Measurements from ENCODE around the gene CHST14.

CHST14 gene

GRCh38 chr15:40487816-40488682 lies 17.3 kb downstream of the CHST14 start:
- no peak for DNase-seq (ENCODE audit: low read depth in 3 of 3, low spot score in 1 of 3)

- no peak for DNase-seq (ENCODE audit: low read depth in 3 of 3, low spot score in 1 of 3)
Measured at GRCh38 chr15:40489274-40490175, 18.7 kb downstream of the CHST14 start.

- peak in 1 of 3 donors; percentile 18 for DNase-seq (ENCODE audit: low read depth in 3 of 3, low spot score in 1 of 3)
Measured at GRCh38 chr15:40493089-40493840, 22.5 kb downstream of the CHST14 start.

- DNase-seq (ENCODE audit: low read depth in 3 of 3, low spot score in 1 of 3): no peak
Measured at GRCh38 chr15:40495516-40495915, 24.7 kb downstream of the CHST14 start.

GRCh38 chr15:40498418-40498817 lies 27.6 kb downstream of the CHST14 start:
- no peak for DNase-seq (ENCODE audit: low read depth in 3 of 3, low spot score in 1 of 3)

- no peak for DNase-seq (ENCODE audit: low read depth in 3 of 3, low spot score in 1 of 3)
Measured at GRCh38 chr15:40498891-40499290, 28.1 kb downstream of the CHST14 start.

GRCh38 chr15:40499931-40500330 lies 29.1 kb downstream of the CHST14 start:
- no peak for DNase-seq (ENCODE audit: low read depth in 3 of 3, low spot score in 1 of 3)

GRCh38 chr15:40500568-40501330 lies 30.0 kb downstream of the CHST14 start:
- no peak for DNase-seq (ENCODE audit: low read depth in 3 of 3, low spot score in 1 of 3)

GRCh38 chr15:40501487-40501886 lies 30.7 kb downstream of the CHST14 start:
- no peak for DNase-seq (ENCODE audit: low read depth in 3 of 3, low spot score in 1 of 3)

- peak; percentile 18 to 41 (median 39) for DNase-seq (ENCODE audit: low read depth in 3 of 3, low spot score in 1 of 3)
Measured at GRCh38 chr15:40506964-40507571, 36.3 kb downstream of the CHST14 start.

GRCh38 chr15:40508216-40508615 lies 37.4 kb downstream of the CHST14 start:
- DNase-seq (ENCODE audit: low read depth in 3 of 3, low spot score in 1 of 3): no peak

- DNase-seq (ENCODE audit: low read depth in 3 of 3, low spot score in 1 of 3): no peak
Measured at GRCh38 chr15:40510201-40510600, 39.4 kb downstream of the CHST14 start.

- no peak for DNase-seq (ENCODE audit: low read depth in 3 of 3, low spot score in 1 of 3)
Measured at GRCh38 chr15:40511093-40511471, 40.3 kb downstream of the CHST14 start.

- no peak for DNase-seq (ENCODE audit: low read depth in 3 of 3, low spot score in 1 of 3)
Measured at GRCh38 chr15:40511472-40512133, 40.8 kb downstream of the CHST14 start.

GRCh38 chr15:40512440-40512839 lies 41.7 kb downstream of the CHST14 start:
- no peak for DNase-seq (ENCODE audit: low read depth in 3 of 3, low spot score in 1 of 3)

GRCh38 chr15:40513609-40514008 lies 42.8 kb downstream of the CHST14 start:
- DNase-seq (ENCODE audit: low read depth in 3 of 3, low spot score in 1 of 3): no peak

GRCh38 chr15:40516322-40516721 lies 45.5 kb downstream of the CHST14 start:
- no peak for DNase-seq (ENCODE audit: low read depth in 3 of 3, low spot score in 1 of 3)
